IPS DF 19.7 (cell line): ENCODE data around the gene PHF21B.
"Not testable (repeated sequence)": the region's sequence is repeated elsewhere in the genome, so short reads cannot be mapped to it uniquely, and the experiment has no call there.

Experiments
- DNase-seq: peaks from one replicate; pipeline ENCODE4 v3.0.0-alpha.2; 2013; ENCODE audit warnings: low read depth, low spot score

The PHF21B gene

GRCh38 chr22:44918925-44919392 lies 90.8 kb downstream of the PHF21B start:
- DNase-seq, result no peak

GRCh38 chr22:44918166-44918924 lies 91.5 kb downstream of the PHF21B start:
- DNase-seq, result no peak

GRCh38 chr22:44917372-44918165 lies 92.2 kb downstream of the PHF21B start:
- no peak for DNase-seq

GRCh38 chr22:44916281-44917231 lies 93.2 kb downstream of the PHF21B start:
- no peak for DNase-seq

GRCh38 chr22:44915441-44915840 lies 94.4 kb downstream of the PHF21B start:
- DNase-seq, result no peak

GRCh38 chr22:44914026-44914721 lies 95.6 kb downstream of the PHF21B start:
- DNase-seq, result no peak

- no peak for DNase-seq
Observed at GRCh38 chr22:44913198-44913983, 96.4 kb downstream of the PHF21B start.

GRCh38 chr22:44909241-44909640 lies 100.6 kb downstream of the PHF21B start:
- DNase-seq, result no peak

GRCh38 chr22:44907765-44908737 lies 101.8 kb downstream of the PHF21B start:
- DNase-seq, result no peak

- no peak for DNase-seq
Observed at GRCh38 chr22:44906999-44907644, 102.7 kb downstream of the PHF21B start.

- no peak for DNase-seq
Observed at GRCh38 chr22:44906248-44906936, 103.4 kb downstream of the PHF21B start.

GRCh38 chr22:44904492-44905152 lies 105.2 kb downstream of the PHF21B start:
- not testable (repeated sequence) for DNase-seq

GRCh38 chr22:44903164-44903563 lies 106.6 kb downstream of the PHF21B start:
- not testable (repeated sequence) for DNase-seq

- no peak for DNase-seq
Observed at GRCh38 chr22:44901301-44901700, 108.5 kb downstream of the PHF21B start.

- no peak for DNase-seq
Observed at GRCh38 chr22:44898236-44898635, 111.6 kb downstream of the PHF21B start.

GRCh38 chr22:44895296-44896055 lies 114.3 kb downstream of the PHF21B start:
- no peak for DNase-seq

GRCh38 chr22:44894782-44895181 lies 115.0 kb downstream of the PHF21B start:
- DNase-seq, result no peak
